GM10266 (cell line): Measurements from ENCODE around the gene VPS41.

Experiments
- DNase-seq: peaks from one replicate; pipeline ENCODE4 v3.0.0; 2012; ENCODE audit errors: extremely low spot score
- TF ChIP-seq, protein P1 (sequence below): IDR thresholded peaks from 2 replicates; pipeline ENCODE4 v1.5.1; 2012; ENCODE audit warnings: mild to moderate bottlenecking, low read depth; ENCODE audit not compliant: control insufficient read depth, insufficient read depth; ENCODE audit errors: missing control alignments

The VPS41 gene

DNA sequence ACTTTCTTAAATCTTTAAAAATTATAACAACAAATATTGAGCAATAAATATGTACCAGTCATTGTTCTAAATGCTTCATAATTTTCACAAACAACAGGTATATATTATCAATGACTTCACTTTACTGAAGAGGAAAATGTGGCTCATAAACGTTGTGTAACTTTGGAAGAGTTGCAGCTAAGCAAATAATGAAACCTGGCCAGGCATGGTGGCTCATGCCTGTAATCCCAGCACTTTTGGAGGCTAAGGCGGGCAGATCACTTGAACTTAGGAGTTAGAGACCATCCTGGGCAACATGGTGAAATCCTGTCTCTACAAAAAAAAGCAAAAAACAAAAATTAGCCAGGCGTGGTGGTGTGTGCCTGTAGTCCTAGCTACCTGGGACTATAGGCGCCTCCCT, 205.9 kb downstream of the VPS41 start:
- TF ChIP-seq, protein P1, sequence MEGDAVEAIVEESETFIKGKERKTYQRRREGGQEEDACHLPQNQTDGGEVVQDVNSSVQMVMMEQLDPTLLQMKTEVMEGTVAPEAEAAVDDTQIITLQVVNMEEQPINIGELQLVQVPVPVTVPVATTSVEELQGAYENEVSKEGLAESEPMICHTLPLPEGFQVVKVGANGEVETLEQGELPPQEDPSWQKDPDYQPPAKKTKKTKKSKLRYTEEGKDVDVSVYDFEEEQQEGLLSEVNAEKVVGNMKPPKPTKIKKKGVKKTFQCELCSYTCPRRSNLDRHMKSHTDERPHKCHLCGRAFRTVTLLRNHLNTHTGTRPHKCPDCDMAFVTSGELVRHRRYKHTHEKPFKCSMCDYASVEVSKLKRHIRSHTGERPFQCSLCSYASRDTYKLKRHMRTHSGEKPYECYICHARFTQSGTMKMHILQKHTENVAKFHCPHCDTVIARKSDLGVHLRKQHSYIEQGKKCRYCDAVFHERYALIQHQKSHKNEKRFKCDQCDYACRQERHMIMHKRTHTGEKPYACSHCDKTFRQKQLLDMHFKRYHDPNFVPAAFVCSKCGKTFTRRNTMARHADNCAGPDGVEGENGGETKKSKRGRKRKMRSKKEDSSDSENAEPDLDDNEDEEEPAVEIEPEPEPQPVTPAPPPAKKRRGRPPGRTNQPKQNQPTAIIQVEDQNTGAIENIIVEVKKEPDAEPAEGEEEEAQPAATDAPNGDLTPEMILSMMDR = no peak

DNA sequence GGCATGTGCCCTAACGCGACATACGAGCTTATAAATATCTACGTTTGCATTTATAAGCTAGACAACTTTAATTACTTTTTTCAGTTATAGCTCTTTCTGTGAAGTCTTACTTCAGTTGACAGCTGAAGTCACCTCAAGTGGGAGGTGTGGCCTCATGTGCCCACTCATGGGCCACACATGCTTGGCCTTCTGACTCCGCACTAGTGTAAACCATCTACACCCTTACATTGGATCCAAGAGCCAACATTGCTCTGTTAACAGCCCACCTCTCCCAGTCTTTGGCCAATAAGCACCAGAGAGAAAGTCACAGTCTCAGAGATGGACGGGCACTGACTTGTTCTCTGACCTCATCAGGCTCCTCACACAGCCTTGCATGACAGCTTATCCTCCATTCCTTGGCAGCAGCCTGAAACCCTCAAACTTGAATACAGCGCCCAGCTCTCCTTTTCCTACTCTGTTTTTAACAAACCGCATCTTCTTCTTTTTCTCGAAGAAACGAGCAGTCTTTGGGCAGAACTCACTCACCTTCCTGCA, 206.9 kb downstream of the VPS41 start:
- DNase-seq = no peak
- TF ChIP-seq, protein P1 = no peak

More for the DNA sequence above, 205.9 kb downstream of the VPS41 start:
- DNase-seq = no peak

DNA sequence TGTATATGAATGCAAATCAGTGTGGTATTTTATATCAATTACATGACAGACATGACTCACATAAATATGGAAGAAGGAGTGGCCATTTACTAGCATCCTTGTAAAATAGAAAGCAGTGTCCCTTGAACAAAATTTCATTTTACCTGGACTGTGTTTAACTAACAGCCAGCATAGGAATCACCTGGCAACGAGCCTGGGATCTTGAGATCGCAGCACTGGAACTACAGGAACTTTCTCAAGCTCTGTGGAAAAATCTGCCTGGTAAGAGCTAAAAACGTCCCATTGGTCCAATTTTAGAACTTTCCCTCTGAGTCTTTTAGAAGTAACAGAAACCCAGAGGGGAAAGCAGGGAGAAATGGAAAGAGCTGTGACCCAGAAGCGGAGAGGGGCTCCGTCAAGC, 208.9 kb downstream of the VPS41 start:
- DNase-seq = no peak
- TF ChIP-seq, protein P1 = no peak

DNA sequence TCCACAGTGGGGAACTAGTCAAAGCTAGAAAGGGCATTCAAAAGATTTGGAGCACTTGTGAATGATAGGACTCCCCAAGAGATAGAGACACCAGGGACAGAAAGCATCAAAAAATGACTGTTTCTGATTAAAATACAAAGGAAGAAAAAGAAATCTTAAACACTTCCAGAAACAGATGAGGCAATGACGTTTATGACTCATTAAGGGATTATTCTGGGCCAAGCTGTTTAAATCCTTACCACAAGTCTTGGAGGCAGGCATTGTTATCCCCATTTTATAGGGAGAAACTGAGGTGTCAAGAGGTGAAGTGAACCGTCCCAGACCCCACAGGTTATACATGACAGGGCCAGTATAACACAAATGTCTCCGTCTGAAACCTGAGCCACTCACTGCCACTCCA, 209.5 kb downstream of the VPS41 start:
- no peak for DNase-seq
- TF ChIP-seq, protein P1 = no peak

DNA sequence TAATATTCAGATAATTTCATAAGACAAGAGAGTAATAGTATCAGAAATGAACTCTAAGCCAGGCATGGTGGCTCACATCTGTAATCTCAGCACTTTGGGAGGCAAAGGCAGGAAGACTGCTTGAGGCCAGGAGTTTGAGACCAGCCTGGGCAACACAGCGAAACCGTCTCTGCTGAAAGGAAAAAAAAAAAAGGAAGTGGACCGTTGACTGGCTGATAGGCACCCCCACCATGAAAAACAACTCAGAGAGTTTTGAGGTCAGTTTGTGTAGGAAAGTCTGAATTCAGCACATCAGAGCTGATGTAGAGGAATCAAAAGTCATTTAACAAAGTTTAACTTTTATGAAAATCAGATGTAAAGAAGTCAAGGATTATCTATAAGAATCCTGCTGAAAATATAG, 214.7 kb downstream of the VPS41 start:
- DNase-seq = no peak
- TF ChIP-seq, protein P1 = no peak

DNA sequence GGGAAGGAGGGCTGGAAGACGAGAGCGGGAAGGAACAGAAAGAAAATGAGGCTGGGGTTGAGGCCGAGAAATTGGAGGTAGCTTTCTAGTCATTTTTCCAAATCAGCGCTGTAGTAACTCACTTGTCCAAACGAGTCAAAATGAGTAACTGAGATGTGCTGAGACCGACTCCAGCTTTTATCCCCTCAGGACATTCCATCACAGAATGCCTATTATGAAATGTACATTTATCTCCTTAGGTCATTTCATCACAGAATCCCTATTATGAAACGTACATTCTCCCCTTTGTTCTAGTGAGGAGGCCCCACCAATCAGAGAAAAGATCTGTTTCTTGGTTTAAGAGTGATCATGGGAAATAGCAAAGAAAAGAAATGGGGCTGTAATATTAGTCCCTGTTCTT, 222.1 kb downstream of the VPS41 start:
- DNase-seq = no peak
- TF ChIP-seq, protein P1 = no peak

DNA sequence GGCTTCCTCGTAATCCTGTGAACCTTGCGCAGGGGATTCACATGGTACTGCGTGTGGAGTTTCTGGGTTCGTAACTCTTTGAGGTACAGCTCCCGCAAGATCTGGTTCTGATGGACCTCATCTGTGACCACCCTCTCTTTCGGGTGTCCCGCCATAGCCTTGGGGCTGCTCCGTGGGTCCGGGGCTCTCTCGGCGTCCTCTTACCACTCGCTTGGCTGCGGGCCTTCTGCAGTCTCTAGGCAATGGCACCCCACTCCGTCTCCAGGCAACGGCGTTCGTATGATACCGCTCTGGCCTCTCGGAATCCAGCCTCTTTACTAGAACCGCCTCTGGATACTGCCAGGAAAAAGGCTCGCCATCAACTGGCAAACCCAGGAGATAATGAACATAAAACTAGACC, 223.1 kb downstream of the VPS41 start:
- TF ChIP-seq, protein P1 = no peak
- DNase-seq = no peak
